IPS-15b (cell line): ENCODE data around the gene TRAPPC2B.

Source experiments
- H3K27me3 ChIP-seq: one replicate; pipeline ENCODE4 v1.6.1; 2013; ENCODE audit warnings: low read length; ENCODE audit not compliant: control insufficient read depth, insufficient read depth
- H3K36me3 ChIP-seq: one replicate; pipeline ENCODE4 v1.6.1; 2013; ENCODE audit warnings: low read length; ENCODE audit not compliant: control insufficient read depth, insufficient read depth
- H3K4me1 ChIP-seq: one replicate; pipeline ENCODE4 v1.6.1; 2013; ENCODE audit warnings: mild to moderate bottlenecking, low read length; ENCODE audit not compliant: control insufficient read depth, insufficient read depth
- H3K4me3 ChIP-seq: one replicate; pipeline ENCODE4 v1.5.1; 2013; ENCODE audit warnings: low read depth, low read length
- H3K9ac ChIP-seq: one replicate; pipeline ENCODE4 v1.6.1; 2013; ENCODE audit warnings: low read depth, mild to moderate bottlenecking, low read length
- H3K9me3 ChIP-seq: one replicate; pipeline ENCODE4 v1.6.1; 2013; ENCODE audit warnings: mild to moderate bottlenecking, low read length; ENCODE audit not compliant: control insufficient read depth, insufficient read depth

The TRAPPC2B gene

GRCh38 chr19:57362997-57363687 lies at the start of gene TRAPPC2B, which contains the start of gene ZNF547:
Gene TRAPPC2B (plus strand): TSS chr19:57363551. CDS start chr19:57364834, 1,283 bp downstream.
Gene ZNF547 (plus strand): TSS chr19:57363551. CDS start chr19:57368556, 5,005 bp downstream.
- no peaks in the 10 kb centered on the region for H3K36me3 ChIP-seq
- H3K4me1 ChIP-seq = no peaks in the 10 kb centered on the region

DNA sequence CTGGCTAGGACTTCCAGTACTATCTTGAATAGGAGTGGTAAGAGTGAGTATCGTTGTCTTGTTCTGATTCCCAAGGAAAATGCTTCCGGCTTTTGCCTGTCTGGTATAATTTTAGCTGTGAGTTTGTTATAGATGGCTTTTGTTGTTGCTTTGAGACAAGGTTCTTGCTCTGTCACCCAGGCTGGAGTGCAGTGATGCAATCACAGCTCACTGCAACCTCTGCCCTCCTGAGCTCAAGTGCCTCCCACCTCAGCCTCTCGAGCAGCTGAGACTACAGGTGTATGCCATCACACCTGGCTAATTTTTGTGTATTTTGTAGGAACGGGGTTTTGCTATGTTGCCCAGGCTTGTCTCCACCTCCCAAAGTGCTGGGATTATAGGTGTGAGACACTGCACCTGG lies 49.2 kb upstream of the TRAPPC2B start:
- Histone ChIP-seq H3K4me1 (no peaks in the 10 kb centered on the region), H3K9me3 (no peaks in the 10 kb centered on the region), H3K9ac (no peak overlapping the region), H3K27me3 (peaks cover 9% of the 10 kb centered on the region), H3K36me3 (no peaks in the 10 kb centered on the region), H3K4me3 (no peak overlapping the region)

More at GRCh38 chr19:57362997-57363687, at the start of gene TRAPPC2B, which contains the start of gene ZNF547:
- peak within 1 kb of the TSS; percentile 87 for H3K4me3 ChIP-seq
- H3K27me3 ChIP-seq = no peaks in the 10 kb centered on the region
- H3K9ac ChIP-seq = peak within 1 kb of the TSS; percentile 75
- H3K9me3 ChIP-seq = no peaks in the 10 kb centered on the region

DNA sequence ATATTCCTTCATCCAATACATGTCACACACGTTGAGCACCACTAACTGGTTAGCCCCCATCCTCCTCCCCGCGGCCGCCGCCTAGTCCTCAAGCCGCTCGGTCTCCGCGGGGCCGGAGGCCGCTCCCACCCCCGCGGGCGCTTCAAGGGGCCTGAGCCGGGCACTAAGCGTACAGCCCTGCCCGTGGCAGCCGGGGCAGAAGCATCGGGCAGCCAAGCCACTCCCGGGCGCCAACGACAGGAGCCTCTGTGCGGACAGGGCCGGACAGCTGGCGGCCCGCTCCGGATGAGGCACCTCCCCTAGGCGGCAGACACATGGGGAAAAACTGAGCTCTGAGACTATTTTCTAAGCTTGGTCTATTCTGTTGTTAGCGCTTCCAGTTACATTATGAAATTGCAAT lies 45.8 kb upstream of the TRAPPC2B start:
- Histone ChIP-seq H3K9me3 (no peaks in the 10 kb centered on the region), H3K36me3 (no peaks in the 10 kb centered on the region), H3K4me3 (no peak overlapping the region), H3K27me3 (peaks cover 9% of the 10 kb centered on the region), H3K9ac (no peak overlapping the region), H3K4me1 (peaks cover 4% of the 10 kb centered on the region)

GRCh38 chr19:57319869-57320179 lies 43.5 kb upstream of the TRAPPC2B start:
- peaks cover 9% of the 10 kb centered on the region for H3K27me3 ChIP-seq
- H3K36me3 ChIP-seq = peaks cover 10% of the 10 kb centered on the region
- peak overlapping the region; percentile 64 for H3K4me3 ChIP-seq
- H3K9ac ChIP-seq = no peak overlapping the region
- no peaks in the 10 kb centered on the region for H3K9me3 ChIP-seq
- peaks cover 4% of the 10 kb centered on the region for H3K4me1 ChIP-seq

- Histone ChIP-seq H3K4me1 (peaks cover 4% of the 10 kb centered on the region), H3K4me3 (peak within 1 kb of the TSS; percentile 64), H3K9me3 (no peaks in the 10 kb centered on the region), H3K9ac (peak within 1 kb of the TSS; percentile 91), H3K27me3 (peaks cover 9% of the 10 kb centered on the region), H3K36me3 (peaks cover 16% of the 10 kb centered on the region)
Observed at GRCh38 chr19:57320180-57321084, 42.9 kb upstream of the TRAPPC2B start, which contains the start of gene ZNF543. Gene ZNF543 (plus strand): TSS chr19:57320472. CDS start chr19:57320854, 382 bp downstream.

DNA sequence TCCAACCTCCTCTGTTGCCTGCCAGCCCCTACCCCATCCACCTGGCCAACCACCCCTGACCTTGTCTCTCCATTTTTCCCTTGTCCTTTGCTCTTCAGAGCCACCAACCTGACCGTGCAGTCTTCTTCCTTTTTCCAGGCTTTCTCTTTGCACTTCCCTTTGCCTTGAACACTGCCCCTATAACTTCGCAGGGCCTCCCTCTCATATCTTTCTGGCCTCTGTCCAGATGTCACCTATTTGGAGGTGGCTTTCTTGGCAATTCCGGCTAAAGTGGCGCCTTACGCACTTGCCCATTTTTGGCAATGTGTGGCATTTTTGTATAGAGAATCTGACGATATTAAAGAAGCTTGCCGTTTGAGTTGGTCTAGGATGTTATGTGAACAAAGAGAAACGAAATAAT lies 42.2 kb upstream of the TRAPPC2B start:
- Histone ChIP-seq H3K9ac (peak overlapping the region; percentile 91), H3K27me3 (peaks cover 6% of the 10 kb centered on the region), H3K4me1 (peaks cover 4% of the 10 kb centered on the region), H3K4me3 (peak overlapping the region; percentile 64), H3K36me3 (peaks cover 16% of the 10 kb centered on the region), H3K9me3 (no peaks in the 10 kb centered on the region)

DNA sequence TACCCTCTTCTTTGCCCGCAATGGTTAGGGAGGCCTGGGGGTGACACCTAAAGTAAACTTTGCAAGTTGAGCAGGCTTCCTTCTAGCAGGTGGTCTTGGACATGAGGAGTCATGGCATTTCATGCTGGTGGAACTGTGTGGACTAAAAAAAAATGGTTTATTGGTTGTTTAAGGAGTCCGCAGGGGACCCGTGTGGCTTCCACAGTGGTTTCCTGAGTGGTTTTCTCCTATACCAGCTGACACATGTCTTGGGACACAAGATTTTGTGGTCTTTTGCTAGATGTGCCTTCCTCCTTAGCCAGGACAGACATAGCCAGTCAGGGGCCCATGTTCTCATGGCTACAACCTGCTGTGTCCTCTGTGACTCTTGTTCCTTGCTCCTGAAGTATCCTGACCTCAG lies 41.6 kb upstream of the TRAPPC2B start:
- Histone ChIP-seq H3K4me1 (peaks cover 4% of the 10 kb centered on the region), H3K36me3 (peaks cover 16% of the 10 kb centered on the region), H3K9me3 (no peaks in the 10 kb centered on the region), H3K9ac (no peak overlapping the region), H3K27me3 (peaks cover under 1% of the 10 kb centered on the region), H3K4me3 (peak overlapping the region; percentile 64)

GRCh38 chr19:57324992-57325391 lies 38.4 kb upstream of the TRAPPC2B start:
- Histone ChIP-seq H3K4me3 (no peak overlapping the region), H3K9ac (no peak overlapping the region), H3K36me3 (peaks cover 34% of the 10 kb centered on the region), H3K27me3 (no peaks in the 10 kb centered on the region), H3K4me1 (peaks cover 4% of the 10 kb centered on the region), H3K9me3 (no peaks in the 10 kb centered on the region)

DNA sequence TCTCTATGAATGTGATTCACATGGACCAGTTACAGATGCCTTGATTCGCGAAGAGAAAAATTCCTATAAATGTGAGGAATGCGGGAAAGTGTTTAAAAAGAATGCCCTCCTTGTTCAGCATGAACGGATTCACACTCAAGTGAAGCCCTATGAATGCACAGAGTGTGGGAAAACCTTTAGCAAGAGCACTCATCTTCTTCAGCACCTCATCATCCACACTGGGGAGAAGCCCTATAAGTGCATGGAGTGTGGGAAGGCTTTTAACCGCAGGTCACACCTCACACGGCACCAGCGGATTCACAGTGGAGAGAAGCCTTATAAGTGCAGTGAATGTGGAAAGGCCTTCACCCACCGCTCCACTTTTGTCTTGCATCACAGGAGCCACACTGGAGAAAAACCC lies 35.4 kb upstream of the TRAPPC2B start:
- Histone ChIP-seq H3K9ac (no peak overlapping the region), H3K9me3 (no peaks in the 10 kb centered on the region), H3K4me3 (no peak overlapping the region), H3K4me1 (no peaks in the 10 kb centered on the region), H3K27me3 (no peaks in the 10 kb centered on the region), H3K36me3 (peaks cover 34% of the 10 kb centered on the region)

GRCh38 chr19:57334191-57334590 lies 29.2 kb upstream of the TRAPPC2B start:
- H3K4me3 ChIP-seq = no peak overlapping the region
- no peaks in the 10 kb centered on the region for H3K4me1 ChIP-seq
- H3K27me3 ChIP-seq = no peaks in the 10 kb centered on the region
- H3K9ac ChIP-seq = no peak overlapping the region
- peaks cover under 1% of the 10 kb centered on the region for H3K36me3 ChIP-seq
- H3K9me3 ChIP-seq = no peaks in the 10 kb centered on the region

- no peaks in the 10 kb centered on the region for H3K27me3 ChIP-seq
- H3K9ac ChIP-seq = no peak overlapping the region
- H3K4me3 ChIP-seq = no peak overlapping the region
- no peaks in the 10 kb centered on the region for H3K36me3 ChIP-seq
- H3K9me3 ChIP-seq = no peaks in the 10 kb centered on the region
- H3K4me1 ChIP-seq = no peaks in the 10 kb centered on the region
Observed at GRCh38 chr19:57338877-57339276, 24.5 kb upstream of the TRAPPC2B start.
